Muscle of leg (tissue), 11 donors: ENCODE data around the gene PAM16. TPM values are rescaled to one million over a fixed set of nuclear protein-coding genes. Genes with fewer than 3 reads are reported as not detected.

Experiments used
- DNase-seq: peaks from one replicate; pipeline ENCODE4 v3.0.0; 2013
- H3K27ac ChIP-seq: one replicate; pipeline ENCODE4 v1.5.1; 2013; ENCODE audit warnings: mild to moderate bottlenecking, low read length, control low read depth
- H3K27me3 ChIP-seq: one replicate; pipeline ENCODE4 v1.6.1; 2013; ENCODE audit warnings: low read length; ENCODE audit not compliant: control insufficient read depth, insufficient read depth
- H3K36me3 ChIP-seq: one replicate; pipeline ENCODE4 v1.6.1; 2013; ENCODE audit warnings: low read length; ENCODE audit not compliant: control insufficient read depth, insufficient read depth
- H3K4me1 ChIP-seq: one replicate; pipeline ENCODE4 v1.6.1; 2013; ENCODE audit warnings: low read length; ENCODE audit not compliant: control insufficient read depth, insufficient read depth
- H3K4me3 ChIP-seq: one replicate; pipeline ENCODE4 v1.5.1; 2013; ENCODE audit warnings: low read length, control low read depth
- H3K9me3 ChIP-seq: replicated peaks from 2 replicates; pipeline ENCODE4 v1.6.1; 2013; ENCODE audit warnings: low read depth, low read length; ENCODE audit not compliant: control insufficient read depth
- WGBS: methylation state at CpG from one replicate; pipeline ENCODE4 v1.1.5; 2013; ENCODE audit warnings: missing lambda C conversion rate; ENCODE audit not compliant: insufficient coverage; 5-methylcytosine and 5-hydroxymethylcytosine counted together
- polyA plus RNA-seq, 8 donors: library from polyadenylated mRNA; unstranded; fragments of 120-200 nt; gene quantifications; one replicate each; pipeline versions ENCODE4 v1.2.1 to v1.2.3, GENCODE V29; 2013; ENCODE audit warnings: inconsistent platforms in 1 of 8, low replicate concordance in 1 of 8; ENCODE audit not compliant: insufficient read length in 8 of 8, insufficient read depth in 1 of 8
- total RNA-seq: library from RNA; stranded (reverse); fragments of 120-200 nt; gene quantifications from one replicate; pipeline ENCODE4 v1.2.4, GENCODE V29; 2013

The PAM16 gene
- total and polyA plus RNA-seq, 9 donors, result 22.1 to 34.0 (median 27.8) TPM

DNA sequence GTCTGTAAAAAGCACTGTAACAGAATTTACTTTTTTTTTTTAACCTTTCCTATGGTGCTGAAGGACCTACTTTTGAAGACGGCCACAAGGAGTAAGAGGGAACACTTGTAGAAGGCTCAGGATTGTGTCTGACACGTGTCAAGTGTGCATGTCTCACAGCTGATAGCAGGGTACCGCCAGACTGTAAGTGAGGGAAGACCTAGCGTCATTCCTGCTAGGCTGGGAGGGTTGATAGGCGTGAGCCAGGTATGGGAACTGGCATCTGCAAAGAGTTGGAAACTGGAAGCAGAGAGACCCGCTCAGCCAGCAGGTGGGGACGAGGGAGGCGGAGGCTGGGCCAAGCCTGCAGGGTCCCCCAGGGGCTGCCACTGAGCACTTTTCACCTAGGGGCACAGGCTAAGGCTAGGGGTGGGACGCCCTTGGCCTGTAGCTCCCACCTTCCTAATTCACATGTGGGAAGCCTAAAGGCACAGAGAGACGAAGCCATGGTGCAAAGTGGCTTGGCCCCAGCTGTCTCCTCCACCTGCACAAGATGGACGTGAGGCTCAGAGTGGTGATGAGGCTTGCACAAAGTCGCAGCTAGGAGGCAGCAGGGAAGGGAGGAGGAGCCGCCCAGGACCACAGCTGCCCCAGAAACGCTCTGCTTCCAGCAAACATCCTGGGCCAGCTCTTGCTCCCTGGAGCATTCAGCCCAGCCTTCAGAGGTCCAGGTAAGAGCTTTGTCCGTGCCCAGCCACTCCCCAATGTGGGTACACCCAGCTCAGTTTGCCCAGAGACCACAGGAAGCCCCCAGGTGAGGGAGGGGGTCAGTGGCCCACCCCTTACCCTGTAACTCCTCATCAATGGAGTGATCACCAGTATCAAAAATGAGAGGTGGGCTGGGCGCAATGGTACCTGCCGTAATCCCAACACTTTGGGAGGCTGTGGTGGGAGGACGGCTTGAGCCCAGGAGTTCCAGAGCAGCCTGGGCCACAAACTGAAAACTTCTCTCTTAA, 39.4 kb upstream of the PAM16 start:
- H3K4me3 ChIP-seq, result no peak overlapping the region
- peaks cover 76% of the 10 kb centered on the region for H3K4me1 ChIP-seq
- H3K9me3 ChIP-seq, result no peaks in the 10 kb centered on the region
- peak overlapping the region; percentile 20 for H3K27ac ChIP-seq
- peak; percentile 19 for DNase-seq
- H3K27me3 ChIP-seq, result no peaks in the 10 kb centered on the region
- H3K36me3 ChIP-seq, result peaks cover 37% of the 10 kb centered on the region
- WGBS, result 74% methylated on average over 11 of the region's 18 CpGs

DNA sequence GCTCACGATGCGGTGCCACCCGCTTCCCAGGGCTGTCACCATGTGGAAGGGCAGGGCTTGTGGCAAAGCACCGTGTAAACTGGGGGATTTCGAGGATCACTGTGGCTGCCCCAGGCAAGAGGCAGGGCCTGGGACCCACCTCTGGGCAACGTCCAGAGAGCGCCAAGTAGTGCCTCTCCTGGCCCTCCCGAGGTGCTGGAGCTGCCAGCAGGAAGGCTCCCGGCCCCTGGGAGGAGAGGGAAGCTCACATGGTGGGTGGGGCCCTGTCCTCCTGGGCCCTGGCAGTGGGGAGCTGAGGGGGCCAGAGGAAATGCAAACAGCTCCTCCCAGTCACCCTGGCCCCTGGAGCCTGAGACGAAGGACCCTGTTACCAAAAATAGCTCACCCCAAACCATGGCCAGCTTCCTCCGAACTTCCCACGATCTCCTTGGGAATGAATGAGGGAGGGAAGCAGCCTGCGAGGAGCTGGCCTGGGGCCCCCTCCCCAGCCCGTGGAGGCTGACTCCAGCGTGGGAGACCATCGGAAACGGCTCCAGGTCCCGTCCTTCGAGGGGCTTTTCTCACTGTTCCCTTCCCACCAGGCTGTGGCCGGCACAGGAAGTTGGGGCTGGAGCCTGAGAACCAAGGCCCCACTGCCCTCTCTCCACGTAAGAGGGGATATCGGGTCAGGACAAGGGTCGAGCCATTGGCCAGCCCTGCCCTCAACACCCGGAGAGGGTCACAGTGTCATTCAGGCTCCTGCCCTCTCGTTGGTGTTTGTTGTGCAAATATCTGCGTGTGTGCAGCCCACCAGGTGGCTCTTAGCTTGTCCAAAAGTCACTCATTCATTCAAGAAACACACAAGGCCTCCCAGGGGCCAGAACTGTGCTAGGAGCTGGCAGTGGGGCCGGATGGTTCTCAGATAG, 38.2 kb upstream of the PAM16 start:
- DNase-seq, result peak; percentile 61
- Histone ChIP-seq H3K27me3 (no peaks in the 10 kb centered on the region), H3K9me3 (no peaks in the 10 kb centered on the region), H3K27ac (peak overlapping the region; percentile 74), H3K36me3 (peaks cover 31% of the 10 kb centered on the region), H3K4me1 (peaks cover 88% of the 10 kb centered on the region), H3K4me3 (no peak overlapping the region)
- 46% methylated on average over 12 of the region's 27 CpGs for WGBS

DNA sequence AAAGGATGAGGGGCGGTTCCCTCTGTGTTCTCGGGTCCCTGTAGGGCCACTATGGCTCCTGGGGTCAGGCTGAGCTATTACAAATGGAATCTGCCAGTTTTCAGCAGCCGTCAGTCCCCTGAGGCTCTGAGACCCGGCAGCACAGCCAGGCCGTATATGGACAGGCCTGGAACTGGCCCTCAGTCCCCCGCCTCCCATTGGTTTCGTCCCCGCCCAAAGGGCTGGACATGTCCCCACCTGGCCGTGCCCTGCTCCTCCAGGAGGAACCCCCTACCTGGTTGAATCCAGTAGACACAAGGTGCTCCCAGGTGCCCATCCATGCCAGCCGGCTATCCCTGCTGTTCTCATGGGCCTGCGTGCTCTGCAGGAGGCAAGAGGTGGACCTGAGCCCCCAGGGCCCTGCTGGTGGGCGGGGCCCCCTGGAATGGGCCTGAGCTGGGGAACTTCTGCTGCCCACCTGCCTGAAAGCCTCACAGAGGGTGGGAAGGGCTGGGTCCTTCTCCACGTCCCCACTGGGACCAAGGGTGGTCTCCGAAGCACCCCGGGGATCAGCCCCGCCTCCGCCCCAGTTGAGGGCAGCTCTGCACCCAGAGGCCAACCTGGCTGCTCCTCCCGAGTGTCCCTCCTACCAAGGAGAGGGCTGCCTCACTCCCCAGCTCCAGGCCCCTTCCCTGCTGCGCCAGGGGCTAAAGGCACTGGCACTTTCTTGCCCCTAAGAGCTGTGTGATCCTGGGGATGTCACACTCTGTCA, 37.3 kb upstream of the PAM16 start:
- H3K27ac ChIP-seq, result peak overlapping the region; percentile 74
- no peaks in the 10 kb centered on the region for H3K27me3 ChIP-seq
- peak; percentile 50 for DNase-seq
- no peak overlapping the region for H3K4me3 ChIP-seq
- H3K9me3 ChIP-seq, result no peaks in the 10 kb centered on the region
- peaks cover 36% of the 10 kb centered on the region for H3K36me3 ChIP-seq
- 52% methylated on average over 16 of the region's 19 CpGs for WGBS
- H3K4me1 ChIP-seq, result peaks cover 96% of the 10 kb centered on the region

DNA sequence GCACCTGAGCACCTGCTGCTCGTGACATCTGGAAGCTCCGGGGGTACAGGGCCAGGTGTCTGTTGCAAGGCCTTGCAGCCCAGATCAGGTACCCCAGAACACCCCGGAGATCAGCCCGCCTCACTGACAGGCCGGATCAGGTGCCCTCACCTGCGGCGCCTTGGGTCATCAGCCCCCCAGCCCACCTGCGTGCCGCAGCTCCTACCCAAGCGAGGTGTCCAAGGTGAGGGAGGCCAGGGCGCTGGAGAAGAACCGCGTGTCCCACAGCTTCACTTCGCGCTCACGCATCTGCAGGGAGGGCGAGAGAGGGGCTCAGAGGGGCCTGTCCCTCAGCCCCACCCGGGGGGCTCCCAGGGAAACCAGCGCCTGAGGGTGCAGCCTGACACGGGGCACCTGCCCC, 36.7 kb upstream of the PAM16 start:
- no peak for DNase-seq
- H3K27me3 ChIP-seq, result no peaks in the 10 kb centered on the region
- H3K4me1 ChIP-seq, result peaks cover 94% of the 10 kb centered on the region
- no peaks in the 10 kb centered on the region for H3K9me3 ChIP-seq
- 92% methylated on average over 20 of the region's 20 CpGs for WGBS
- peaks cover 37% of the 10 kb centered on the region for H3K36me3 ChIP-seq
- H3K27ac ChIP-seq, result no peak overlapping the region
- no peak overlapping the region for H3K4me3 ChIP-seq

DNA sequence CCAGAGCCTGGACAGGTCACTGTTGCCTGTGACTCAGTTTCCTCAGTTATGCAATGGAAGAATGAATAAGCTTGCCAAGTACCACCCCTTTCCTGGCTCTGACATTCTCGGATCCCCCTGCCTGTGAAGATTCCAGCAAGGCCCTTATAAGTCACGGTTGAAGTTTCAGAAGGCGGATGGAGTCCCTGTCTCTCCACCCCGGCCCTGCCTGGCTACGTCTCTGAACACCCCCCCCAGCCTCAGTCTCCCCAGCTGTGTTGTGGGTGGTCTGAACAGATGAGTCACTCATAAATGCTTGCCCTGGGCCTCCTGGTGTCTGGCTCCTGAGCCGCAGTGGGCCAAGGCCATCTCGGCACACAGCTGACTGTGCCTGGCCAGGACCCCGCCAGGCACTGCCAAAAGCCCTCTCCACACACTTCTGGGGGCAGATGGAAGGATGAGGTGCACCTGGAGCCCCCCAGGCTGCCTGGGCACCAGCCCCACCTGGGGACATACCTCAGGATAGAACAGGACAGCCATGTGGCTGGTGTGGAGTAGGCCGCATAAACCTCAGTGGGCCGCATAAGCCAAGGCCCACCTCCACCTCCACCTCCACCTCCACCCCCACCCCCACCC, 35.9 kb upstream of the PAM16 start:
- peaks cover 40% of the 10 kb centered on the region for H3K36me3 ChIP-seq
- peak; percentile 30 for DNase-seq

DNA sequence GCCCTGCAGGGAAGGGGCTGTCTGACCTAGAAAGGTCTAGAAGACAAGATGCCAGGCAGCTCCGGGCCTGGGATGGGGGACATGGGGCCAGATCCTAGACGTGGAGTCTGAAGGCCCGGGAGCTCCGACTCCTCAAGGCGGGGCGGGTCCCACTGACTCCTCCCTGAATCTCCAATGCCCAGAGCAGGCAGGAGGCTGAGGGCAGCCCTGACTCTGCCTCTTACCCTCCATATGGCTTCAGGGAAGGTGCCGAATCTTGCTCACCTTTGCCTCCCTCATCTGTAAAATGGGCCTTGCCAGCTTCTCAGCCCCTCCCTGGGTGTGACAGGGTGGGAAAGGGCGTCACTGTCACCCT, 35.3 kb upstream of the PAM16 start:
- Histone ChIP-seq H3K27ac (no peak overlapping the region), H3K27me3 (no peaks in the 10 kb centered on the region), H3K36me3 (peaks cover 46% of the 10 kb centered on the region), H3K4me1 (peaks cover 93% of the 10 kb centered on the region), H3K4me3 (no peak overlapping the region), H3K9me3 (no peaks in the 10 kb centered on the region)
- DNase-seq, result peak; percentile 42
- 57% methylated on average over 6 of the region's 8 CpGs for WGBS

More for the DNA sequence above, 35.9 kb upstream of the PAM16 start:
- Histone ChIP-seq H3K4me3 (no peak overlapping the region), H3K4me1 (peaks cover 93% of the 10 kb centered on the region), H3K9me3 (no peaks in the 10 kb centered on the region), H3K27ac (peak overlapping the region; percentile 20), H3K27me3 (no peaks in the 10 kb centered on the region)
- no CpG with 5 or more reads among the region's 10 CpGs for WGBS

DNA sequence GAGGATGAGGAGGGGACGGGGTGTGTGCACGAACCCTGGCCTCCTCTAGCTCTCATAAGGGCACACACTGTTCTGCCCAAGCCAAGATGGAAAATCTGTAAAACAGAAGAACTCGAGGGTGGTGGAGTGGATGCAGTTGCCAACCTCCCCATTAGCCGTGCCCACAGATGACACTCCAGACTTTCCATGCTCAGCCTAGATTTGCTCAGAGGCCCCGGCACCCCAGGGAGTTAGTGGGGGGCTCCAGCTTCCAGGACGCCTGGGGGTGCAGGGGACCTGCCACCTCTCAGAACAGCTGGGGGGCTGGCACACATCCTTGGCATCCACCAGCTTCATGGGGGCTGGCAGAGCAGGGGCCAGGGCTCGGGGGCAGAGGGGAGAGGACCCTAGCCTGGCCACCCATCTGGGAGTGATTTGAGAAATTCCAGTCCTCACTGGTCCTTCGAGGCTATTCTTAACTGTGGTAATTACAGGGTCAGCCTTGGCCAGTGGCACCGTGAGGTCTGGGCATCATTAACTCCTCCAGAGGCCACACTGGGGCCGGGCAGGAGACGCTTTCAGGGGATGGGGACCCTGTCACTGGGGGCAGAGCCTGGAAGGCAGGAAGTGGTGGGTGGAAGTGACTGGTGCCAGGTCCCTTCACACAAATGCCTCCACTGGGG, 34.8 kb upstream of the PAM16 start:
- Histone ChIP-seq H3K36me3 (peaks cover 50% of the 10 kb centered on the region), H3K27ac (peak overlapping the region; percentile 40), H3K27me3 (no peaks in the 10 kb centered on the region), H3K4me3 (no peak overlapping the region), H3K9me3 (no peaks in the 10 kb centered on the region), H3K4me1 (peaks cover 94% of the 10 kb centered on the region)
- WGBS, result 39% methylated on average over 5 of the region's 11 CpGs
- DNase-seq, result no peak

DNA sequence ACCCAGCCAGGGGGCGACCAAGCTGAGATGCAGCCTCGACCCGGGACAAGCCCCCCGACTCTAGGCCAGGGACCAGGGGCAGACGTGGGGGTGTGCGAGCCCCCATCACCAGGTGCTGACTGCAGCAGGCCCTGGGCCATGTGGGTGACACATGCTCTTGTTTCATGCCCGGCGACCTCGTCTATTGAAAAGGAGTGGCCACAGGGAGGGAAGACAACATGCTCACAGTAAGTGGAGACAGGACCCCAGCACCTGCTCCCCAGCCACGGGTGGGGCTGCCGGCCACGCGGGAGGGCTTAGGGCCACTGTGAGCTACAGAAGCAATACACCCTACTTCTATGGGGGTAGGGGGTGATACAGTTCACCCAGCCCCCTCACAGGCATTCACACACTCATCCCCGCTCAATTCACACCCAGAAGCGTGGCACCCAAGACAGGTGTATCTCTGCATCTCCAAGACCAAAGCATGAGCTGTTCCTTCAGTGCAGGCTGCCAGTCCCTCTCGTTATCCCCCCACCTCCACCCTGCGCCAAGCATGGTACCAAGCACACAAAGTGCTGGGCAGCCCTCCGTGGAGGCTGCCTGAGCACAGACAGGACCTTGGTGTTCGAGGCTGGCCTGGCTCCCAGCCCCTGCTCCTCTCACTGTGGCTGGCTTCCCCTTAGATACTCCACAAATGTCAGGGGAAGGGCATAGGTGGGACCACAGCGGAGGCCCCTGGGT, 34.1 kb upstream of the PAM16 start:
- peaks cover 47% of the 10 kb centered on the region for H3K36me3 ChIP-seq
- peaks cover 94% of the 10 kb centered on the region for H3K4me1 ChIP-seq
- H3K27me3 ChIP-seq, result no peaks in the 10 kb centered on the region
- peak overlapping the region; percentile 62 for H3K27ac ChIP-seq
- DNase-seq, result peak; percentile 14
- H3K9me3 ChIP-seq, result no peaks in the 10 kb centered on the region
- WGBS, result 63% methylated on average over 10 of the region's 20 CpGs
- no peak overlapping the region for H3K4me3 ChIP-seq
